Neural crest cell (in vitro differentiated cells): ENCODE results near the gene STRN. TPM values are rescaled to one million over a fixed set of nuclear protein-coding genes. Genes with fewer than 3 reads are reported as not detected.
A peak's percentile ranks its signal among the peaks of the same experiment; 100 is the strongest.

Experiments
- DNase-seq: peaks from one replicate; pipeline ENCODE4 v3.0.0; 2021; ENCODE audit warnings: low read depth, mixed read lengths, low spot score
- H3K27ac Mint-ChIP-seq: one replicate; pipeline ENCODE4 v1.8.0; 2021; ENCODE audit warnings: mild to moderate bottlenecking, mixed read lengths; ENCODE audit not compliant: unreplicated experiment
- H3K27me3 Mint-ChIP-seq: 2 replicates; pipeline ENCODE4 v1.8.0; 2021; ENCODE audit warnings: low read depth, mild to moderate bottlenecking, mixed read lengths
- H3K36me3 Mint-ChIP-seq: 2 replicates; pipeline ENCODE4 v1.8.0; 2021; ENCODE audit warnings: low read depth, mild to moderate bottlenecking, mixed read lengths
- H3K4me1 Mint-ChIP-seq: 2 replicates; pipeline ENCODE4 v1.8.0; 2021; ENCODE audit warnings: mixed read lengths
- H3K4me3 Mint-ChIP-seq: one replicate; pipeline ENCODE4 v1.8.0; 2021; ENCODE audit warnings: mild to moderate bottlenecking, mixed read lengths
- H3K9me3 Mint-ChIP-seq: 2 replicates; pipeline ENCODE4 v1.8.0; 2021; ENCODE audit warnings: mixed read lengths
- CTCF ChIP-seq: fragments of 200-600 bp; sonication (generic); conservative IDR thresholded peaks from 2 replicates; pipeline ENCODE4 v1.5.0; 2021; ENCODE audit warnings: antibody characterized with exemption, mild to moderate bottlenecking
- long read RNA-seq: library from polyadenylated mRNA; unstranded; transcript quantifications from one replicate; pipeline ENCODE4 v2.0.0, GENCODE V29; 2020
- total RNA-seq: library from RNA; stranded (reverse); gene quantifications from 2 replicates; pipeline ENCODE4 v1.2.1, GENCODE V29; 2021

STRN gene, protein sequence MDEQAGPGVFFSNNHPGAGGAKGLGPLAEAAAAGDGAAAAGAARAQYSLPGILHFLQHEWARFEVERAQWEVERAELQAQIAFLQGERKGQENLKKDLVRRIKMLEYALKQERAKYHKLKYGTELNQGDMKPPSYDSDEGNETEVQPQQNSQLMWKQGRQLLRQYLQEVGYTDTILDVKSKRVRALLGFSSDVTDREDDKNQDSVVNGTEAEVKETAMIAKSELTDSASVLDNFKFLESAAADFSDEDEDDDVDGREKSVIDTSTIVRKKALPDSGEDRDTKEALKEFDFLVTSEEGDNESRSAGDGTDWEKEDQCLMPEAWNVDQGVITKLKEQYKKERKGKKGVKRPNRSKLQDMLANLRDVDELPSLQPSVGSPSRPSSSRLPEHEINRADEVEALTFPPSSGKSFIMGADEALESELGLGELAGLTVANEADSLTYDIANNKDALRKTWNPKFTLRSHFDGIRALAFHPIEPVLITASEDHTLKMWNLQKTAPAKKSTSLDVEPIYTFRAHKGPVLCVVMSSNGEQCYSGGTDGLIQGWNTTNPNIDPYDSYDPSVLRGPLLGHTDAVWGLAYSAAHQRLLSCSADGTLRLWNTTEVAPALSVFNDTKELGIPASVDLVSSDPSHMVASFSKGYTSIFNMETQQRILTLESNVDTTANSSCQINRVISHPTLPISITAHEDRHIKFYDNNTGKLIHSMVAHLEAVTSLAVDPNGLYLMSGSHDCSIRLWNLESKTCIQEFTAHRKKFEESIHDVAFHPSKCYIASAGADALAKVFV
- total RNA-seq = 26.4 and 27.2 TPM in 2 replicates
- long read RNA-seq, partial matches to known transcripts = 1 of 3 reads
- long read RNA-seq, other reads (novel, unspliced or antisense) = 2 of 3 reads

DNA sequence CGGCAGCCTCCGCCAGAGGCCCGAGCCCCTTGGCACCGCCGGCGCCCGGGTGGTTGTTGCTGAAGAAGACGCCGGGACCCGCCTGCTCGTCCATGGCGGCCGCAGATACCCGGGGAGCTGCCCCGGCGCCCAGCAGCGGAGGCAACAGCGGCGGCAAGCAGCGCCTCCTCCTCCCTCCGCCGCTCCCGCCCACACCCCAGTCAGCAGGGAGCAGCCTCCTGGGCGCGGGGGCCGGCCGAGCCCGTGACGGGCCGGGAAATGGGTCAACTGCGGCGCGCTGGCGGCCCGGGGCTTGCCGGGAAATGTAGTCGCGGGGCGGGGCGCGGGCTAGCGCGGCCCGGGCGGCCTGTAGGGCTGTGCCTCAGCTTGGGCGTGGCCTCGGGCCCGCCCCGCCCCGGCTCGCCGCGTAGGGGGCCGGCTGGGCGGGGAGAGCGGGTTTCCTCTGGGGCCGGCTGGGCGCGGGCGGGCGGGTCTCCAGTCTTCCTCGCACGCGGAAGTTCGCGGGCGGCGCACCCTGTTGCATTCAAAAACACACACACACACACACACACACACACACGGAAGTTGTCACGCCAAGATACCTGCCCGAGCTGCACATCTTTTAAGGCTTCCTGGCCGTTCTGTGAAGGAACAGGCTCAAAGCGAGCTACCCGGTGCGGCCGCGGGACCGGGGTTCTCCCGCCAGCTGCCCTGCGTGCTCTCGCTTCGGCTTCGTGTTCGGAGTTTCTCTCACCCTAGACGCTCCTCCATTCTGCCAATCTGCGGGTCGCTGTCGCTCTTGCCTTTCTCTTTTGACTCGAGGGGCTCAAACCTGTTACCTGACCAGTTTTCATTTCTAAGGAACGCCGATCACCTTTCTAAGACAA is at the start of gene STRN:
STRN (minus strand) TSS at position 167 of the 866 bp plus-strand sequence; CDS start at position 94, 73 bp downstream.
- Mint-ChIP-seq H3K36me3 (no peaks in the 10 kb centered on the region), H3K9me3 (no peaks in the 10 kb centered on the region), H3K27ac (peak within 1 kb of the TSS; percentile 92), H3K4me1 (peaks cover 45% of the 10 kb centered on the region), H3K27me3 (peaks cover 6% of the 10 kb centered on the region), H3K4me3 (peak within 1 kb of the TSS; percentile 95)
- peak; percentile 88 for DNase-seq
- TF ChIP-seq CTCF = no peak

GRCh38 chr2:37013315-37013641 is 46.9 kb upstream of the STRN start:
- Mint-ChIP-seq H3K27me3 (no peaks in the 10 kb centered on the region), H3K4me3 (no peak overlapping the region), H3K36me3 (no peaks in the 10 kb centered on the region), H3K27ac (no peak overlapping the region), H3K9me3 (no peaks in the 10 kb centered on the region), H3K4me1 (no peaks in the 10 kb centered on the region)
- DNase-seq = no peak
- TF ChIP-seq CTCF = no peak

DNA sequence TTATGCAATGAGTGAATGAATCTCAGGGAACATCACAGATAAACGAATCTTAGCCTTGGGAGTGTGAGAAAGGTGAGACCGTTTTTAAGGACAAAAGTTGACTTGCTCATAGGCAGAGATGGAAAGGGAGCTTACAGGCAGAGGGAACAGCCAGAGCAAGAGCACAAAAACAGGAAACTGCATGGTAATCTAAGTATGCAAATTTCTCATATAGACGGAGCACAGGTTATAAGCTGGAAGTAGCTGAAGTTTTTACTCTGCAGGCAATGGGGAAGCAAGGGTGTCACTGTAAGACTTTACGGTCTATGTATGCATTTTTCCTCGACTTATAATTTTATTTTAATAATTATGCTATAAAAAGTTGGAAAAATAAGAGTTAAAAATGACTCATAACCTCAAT is 44.8 kb upstream of the STRN start:
- Mint-ChIP-seq H3K36me3 (no peaks in the 10 kb centered on the region), H3K4me3 (no peak overlapping the region), H3K4me1 (no peaks in the 10 kb centered on the region), H3K27ac (no peak overlapping the region), H3K27me3 (no peaks in the 10 kb centered on the region), H3K9me3 (no peaks in the 10 kb centered on the region)
- TF ChIP-seq CTCF = no peak
- DNase-seq = no peak

GRCh38 chr2:37005118-37005868 is 39.0 kb upstream of the STRN start:
- H3K27ac Mint-ChIP-seq = no peak overlapping the region
- peaks cover 2% of the 10 kb centered on the region for H3K36me3 Mint-ChIP-seq
- TF ChIP-seq CTCF = peak; percentile 60
- no peak overlapping the region for H3K4me3 Mint-ChIP-seq
- no peak for DNase-seq
- no peaks in the 10 kb centered on the region for H3K27me3 Mint-ChIP-seq
- no peaks in the 10 kb centered on the region for H3K9me3 Mint-ChIP-seq
- no peaks in the 10 kb centered on the region for H3K4me1 Mint-ChIP-seq
